Subcutaneous adipose tissue (tissue), 4 donors: ENCODE results near the gene ERC2. TPM values are rescaled to one million over a fixed set of nuclear protein-coding genes. Genes with fewer than 3 reads are reported as not detected.

ENCODE experiments used
- total RNA-seq, 4 donors: library from RNA; depleted of rRNA; stranded (reverse); fragments of >200 nt; gene quantifications; one replicate each; pipeline ENCODE4 v1.1.0, GENCODE V29; 2016
- TF ChIP-seq, protein P1 (sequence below): fragments of 450-650 bp; IDR thresholded peaks from one replicate; pipeline ENCODE4 v1.5.1; 2016; ENCODE audit warnings: low read depth, mild to moderate bottlenecking, control low read depth, antibody characterized with exemption, moderate library complexity

ERC2 gene
- total RNA-seq, 4 donors from 2014 or later, result 1.1 TPM; not detected in 3

GRCh38 chr3:55549177-55549576, 919.1 kb downstream of the ERC2 start:
- TF ChIP-seq, protein P1, sequence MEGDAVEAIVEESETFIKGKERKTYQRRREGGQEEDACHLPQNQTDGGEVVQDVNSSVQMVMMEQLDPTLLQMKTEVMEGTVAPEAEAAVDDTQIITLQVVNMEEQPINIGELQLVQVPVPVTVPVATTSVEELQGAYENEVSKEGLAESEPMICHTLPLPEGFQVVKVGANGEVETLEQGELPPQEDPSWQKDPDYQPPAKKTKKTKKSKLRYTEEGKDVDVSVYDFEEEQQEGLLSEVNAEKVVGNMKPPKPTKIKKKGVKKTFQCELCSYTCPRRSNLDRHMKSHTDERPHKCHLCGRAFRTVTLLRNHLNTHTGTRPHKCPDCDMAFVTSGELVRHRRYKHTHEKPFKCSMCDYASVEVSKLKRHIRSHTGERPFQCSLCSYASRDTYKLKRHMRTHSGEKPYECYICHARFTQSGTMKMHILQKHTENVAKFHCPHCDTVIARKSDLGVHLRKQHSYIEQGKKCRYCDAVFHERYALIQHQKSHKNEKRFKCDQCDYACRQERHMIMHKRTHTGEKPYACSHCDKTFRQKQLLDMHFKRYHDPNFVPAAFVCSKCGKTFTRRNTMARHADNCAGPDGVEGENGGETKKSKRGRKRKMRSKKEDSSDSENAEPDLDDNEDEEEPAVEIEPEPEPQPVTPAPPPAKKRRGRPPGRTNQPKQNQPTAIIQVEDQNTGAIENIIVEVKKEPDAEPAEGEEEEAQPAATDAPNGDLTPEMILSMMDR, result no peak

DNA sequence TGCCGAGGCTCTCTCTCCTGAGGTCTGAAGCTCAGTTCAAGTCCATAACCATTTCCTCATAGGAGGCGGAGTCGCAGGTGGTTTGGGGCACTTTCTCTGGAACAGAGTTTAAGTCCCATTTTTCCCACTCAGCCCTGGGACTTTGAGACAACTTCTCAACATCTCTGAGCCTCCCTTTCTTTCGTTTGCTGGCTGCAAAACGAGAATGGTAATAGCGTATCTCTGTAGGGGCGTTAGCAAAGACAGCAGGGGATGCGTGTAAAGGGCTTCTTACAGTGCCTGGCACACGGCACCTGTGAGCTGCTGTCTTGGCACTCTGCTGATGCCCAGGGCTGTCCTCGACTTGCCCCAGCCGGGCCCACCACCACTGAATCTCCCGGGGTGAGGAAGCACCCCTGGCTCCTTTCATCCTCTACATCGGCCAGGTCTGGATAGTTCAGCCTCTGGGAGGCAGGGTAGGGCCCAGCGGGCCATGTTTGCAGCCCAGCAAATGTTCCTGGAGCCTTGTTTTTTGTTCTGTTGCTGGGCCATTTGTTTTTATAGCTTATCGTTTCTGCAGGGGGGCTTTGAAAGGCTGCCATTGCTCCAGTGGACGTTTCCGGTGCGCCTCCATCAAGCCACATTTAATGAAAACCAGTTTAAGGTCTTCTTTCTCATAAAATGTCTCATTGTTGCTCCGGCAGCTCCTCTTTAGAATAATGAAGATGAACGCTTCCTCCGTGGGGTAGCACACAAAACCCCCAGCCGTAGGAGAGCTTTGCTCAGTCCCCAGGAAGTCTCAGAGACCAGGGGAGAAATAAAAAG, 921.2 kb downstream of the ERC2 start:
- TF ChIP-seq, protein P1, result no peak

- TF ChIP-seq, protein P1, result no peak
These were observed 922.3 kb downstream of the ERC2 start for GRCh38 chr3:55545995-55546394.

DNA sequence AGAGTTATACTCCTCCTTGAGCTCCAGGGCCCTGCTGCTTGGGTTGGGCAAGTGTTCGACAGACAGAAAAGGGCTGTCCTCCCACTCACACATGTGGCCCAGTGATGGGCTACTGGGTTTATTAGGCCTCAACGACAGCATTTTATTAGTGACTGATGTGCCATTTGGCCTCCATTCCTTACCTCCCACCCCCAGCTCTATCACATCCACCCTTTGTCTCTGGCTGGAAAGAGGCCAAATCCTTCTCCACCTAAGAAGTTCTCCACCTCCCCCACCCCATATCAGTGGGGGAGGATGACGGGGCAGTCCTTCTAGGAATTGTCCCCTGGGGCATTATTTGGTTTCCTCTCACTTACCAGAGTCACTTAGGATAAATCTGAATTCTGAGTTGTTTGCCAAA, 924.0 kb downstream of the ERC2 start:
- TF ChIP-seq, protein P1, result no peak

DNA sequence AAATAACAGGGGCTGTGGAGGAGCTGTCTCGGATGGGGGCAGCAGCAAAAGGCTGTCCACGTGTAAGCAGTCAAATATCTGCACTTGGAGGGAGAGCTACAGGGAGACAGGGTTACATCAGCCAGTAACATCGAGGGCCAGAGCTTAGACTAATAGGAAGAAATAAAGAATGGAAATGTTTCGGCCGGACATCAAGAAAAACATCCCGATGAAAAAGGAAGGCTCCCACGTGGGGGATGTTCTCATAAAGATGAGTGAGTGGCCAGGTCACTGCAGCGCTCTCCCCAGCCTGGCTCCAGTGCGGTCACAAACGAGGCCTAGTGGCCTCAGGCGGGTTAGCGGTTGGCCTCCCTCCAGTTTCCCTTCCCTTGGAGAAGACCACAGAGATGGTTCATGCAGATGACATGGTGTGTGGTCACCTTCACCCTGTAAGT, 925.1 kb downstream of the ERC2 start:
- TF ChIP-seq, protein P1, result no peak

DNA sequence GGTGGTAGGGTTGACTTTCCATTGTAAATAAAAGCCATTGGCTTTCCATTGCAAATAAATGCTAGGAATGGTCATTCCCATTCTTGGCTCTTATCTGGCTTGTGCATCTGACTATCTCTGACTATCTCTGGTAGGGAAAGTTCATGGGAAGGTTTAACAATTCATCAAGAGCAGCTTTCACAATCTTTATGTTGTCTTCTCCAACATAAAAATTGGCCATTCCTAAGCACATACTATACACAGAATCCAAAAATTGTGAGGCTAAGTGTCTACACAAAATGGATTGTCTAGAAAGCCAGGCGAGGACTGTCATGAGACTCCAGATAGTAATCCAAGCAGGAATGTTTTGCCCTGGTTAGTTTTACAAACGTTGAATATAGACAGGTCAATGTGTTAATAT, 926.8 kb downstream of the ERC2 start:
- TF ChIP-seq, protein P1, result no peak

DNA sequence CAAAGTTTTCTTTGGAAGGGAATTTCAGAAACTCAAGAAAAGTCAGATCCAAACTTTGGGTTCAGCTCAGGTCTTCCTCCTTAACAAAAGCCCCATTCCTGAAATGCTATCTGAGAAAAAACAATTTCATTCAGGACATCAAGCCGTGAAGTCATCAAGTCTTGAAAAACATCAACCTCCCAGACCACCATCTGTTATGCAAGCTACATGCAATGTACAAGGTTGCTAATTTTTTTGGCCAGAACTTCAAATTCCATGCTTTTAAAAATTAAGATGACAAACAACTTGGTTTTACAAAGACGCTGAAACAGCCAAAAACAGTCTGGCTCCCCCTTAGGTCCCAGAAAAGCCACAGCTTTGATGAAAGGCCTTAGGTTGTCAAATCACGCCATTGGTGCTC, 927.3 kb downstream of the ERC2 start:
- TF ChIP-seq, protein P1, result no peak
